Body of pancreas (tissue), 4 donors: Measurements from ENCODE around the gene CLEC4D. TPM values are rescaled to one million over a fixed set of nuclear protein-coding genes. Genes with fewer than 3 reads are reported as not detected.
"Not testable (repeated sequence)": the region's sequence is repeated elsewhere in the genome, so short reads cannot be mapped to it uniquely, and the experiment has no call there.

ENCODE experiments used
- ATAC-seq: fragments of 150-250 bp; one replicate; pipeline ENCODE4 v1.9.1; 2016
- DNase-seq, 4 donors: peaks; one replicate each; pipeline ENCODE4 v3.0.0-alpha.2; 2019
- H3K27ac ChIP-seq, 4 donors: fragments of 200-600 bp; sonication (generic); 1 replicate in 3 of 4; 2 replicates in 1 of 4; pipeline versions ENCODE4 v1.5.1 to v1.6.1; 2016 to 2019; ENCODE audit warnings: mild to moderate bottlenecking in 1 of 4, mixed read lengths in 1 of 4, moderate library complexity in 1 of 4
- H3K27me3 ChIP-seq, 2 donors: fragments of 200-600 bp; sonication (generic); one replicate each; pipeline ENCODE4 v1.6.0; 2016; ENCODE audit warnings: mild to moderate bottlenecking in 1 of 2
- H3K36me3 ChIP-seq, 2 donors: fragments of 200-600 bp; sonication (generic); replicated peaks in 1 of 2; 2 replicates each; pipeline ENCODE4 v1.5.1; 2016; ENCODE audit warnings: low read depth in 2 of 2; ENCODE audit not compliant: insufficient read depth in 1 of 2
- H3K4me1 ChIP-seq: fragments of 200-600 bp; sonication (generic); one replicate; pipeline ENCODE4 v1.6.0; 2016
- H3K4me3 ChIP-seq, 2 donors: fragments of 200-600 bp; sonication (generic); 1 replicate in 1 of 2; 2 replicates in 1 of 2; pipeline ENCODE4 v1.5.1; 2016 to 2019
- H3K9me3 ChIP-seq, 3 donors: fragments of 200-600 bp; sonication (generic); 1 replicate in 2 of 3; 2 replicates in 1 of 3; pipeline ENCODE4 v1.5.1; 2016
- CTCF ChIP-seq, 7 experiments: fragments of 450-650 bp in 4 of 7; fragments of 200-600 bp in 3 of 7; sonication (generic) in 3 of 7; IDR thresholded peaks; one replicate each; pipeline ENCODE4 v1.5.1; 2016 to 2019; ENCODE audit warnings: antibody characterized with exemption in 7 of 7
- POLR2A ChIP-seq, 3 donors: fragments of 450-650 bp; IDR thresholded peaks; one replicate each; pipeline ENCODE4 v1.6.1; 2016; ENCODE audit warnings: antibody characterized with exemption in 3 of 3, mild to moderate bottlenecking in 2 of 3
- WGBS, 2 donors: methylation state at CpG; one replicate each; pipeline ENCODE4 v1.1.5; 2017; 5-methylcytosine and 5-hydroxymethylcytosine counted together
- intact Hi-C: fragments of 100-400 bp; cut with DNase I; formaldehyde crosslinking; loops from one replicate; pipeline ENCODE4 v1.15.1; 2023
- small RNA-seq: library from RNA; depleted of rRNA; stranded (forward); fragments of <200 nt; gene quantifications from one replicate; pipeline ENCODE3, GENCODE V24; 2016
- total RNA-seq, 2 donors: library from RNA; depleted of rRNA; stranded (reverse); fragments of >200 nt; gene quantifications; one replicate each; pipeline ENCODE4 v1.1.0, GENCODE V29; 2016

Gene CLEC4D
- total RNA-seq, 2 donors from 2014 or later, result not detected

- ATAC-seq (no peak), DNase-seq (no peak)
- peaks cover 0 to 13% (median 0%) of the 10 kb centered on the region in 3 donors for H3K9me3 ChIP-seq
- no peaks in the 10 kb centered on the region for H3K27me3 ChIP-seq
- no peak overlapping the region for H3K27ac ChIP-seq
- no peak overlapping the region for H3K4me3 ChIP-seq
- no peaks in the 10 kb centered on the region for H3K4me1 ChIP-seq
- intact Hi-C loops, result no loop called here
- 49 to 54% methylated on average over 18 to 22 of the region's 22 CpGs for WGBS, 2 donors
- TF ChIP-seq CTCF (IDR thresholded peaks at IDR 0.05), result no peak
- no peak for TF ChIP-seq POLR2A (IDR thresholded peaks at IDR 0.05)
- H3K36me3 ChIP-seq, result no peaks in the 10 kb centered on the region
These were observed 51.4 kb downstream of the CLEC4D start for GRCh38 chr12:8564656-8565055.

- ATAC-seq, result not testable (repeated sequence)
These were observed 52.7 kb downstream of the CLEC4D start for GRCh38 chr12:8566052-8566451.

GRCh38 chr12:8566525-8566924 is 53.2 kb downstream of the CLEC4D start:
- H3K4me3 ChIP-seq, result no peak overlapping the region
- H3K36me3 ChIP-seq, result no peaks in the 10 kb centered on the region
- no peaks in the 10 kb centered on the region for H3K27me3 ChIP-seq
- DNase-seq (no peak), ATAC-seq (no peak)
- TF ChIP-seq POLR2A (IDR thresholded peaks at IDR 0.05), result no peak
- TF ChIP-seq CTCF (IDR thresholded peaks at IDR 0.05), result no peak
- peaks cover 0 to 13% (median 0%) of the 10 kb centered on the region in 3 donors for H3K9me3 ChIP-seq
- H3K27ac ChIP-seq, result no peak overlapping the region
- H3K4me1 ChIP-seq, result no peaks in the 10 kb centered on the region
- intact Hi-C loops, result no loop called here

More at GRCh38 chr12:8566052-8566451, 52.7 kb downstream of the CLEC4D start:
- DNase-seq, H3K27me3 ChIP-seq, H3K36me3 ChIP-seq, H3K27ac ChIP-seq, H3K4me3 ChIP-seq, H3K4me1 ChIP-seq, intact Hi-C loops: not testable (repeated sequence)
- WGBS, 2 donors, result 57 to 71% methylated on average over 2 of the region's 2 CpGs
- H3K9me3 ChIP-seq, result peaks cover 0 to 13% (median 0%) of the 10 kb centered on the region in 3 donors

Small RNAs within 50 kb of the gene (small RNA-seq; reads per million reads assigned to genes)
- gene RNU6-275P, result not detected

Other genes starting within 250 kb of the CLEC4D start
- gene CLEC6A, start 57.5 kb upstream of the CLEC4D start, total RNA-seq, result not detected
- gene CLEC4E, start 27.4 kb downstream of the CLEC4D start, total RNA-seq, result 1 to 10 TPM in 1 of 2 donors, under 1 TPM in 1; 0.33 to 2.6 TPM
- not detected for gene AICDA, start 99.4 kb downstream of the CLEC4D start, total RNA-seq
- gene MFAP5, start 149.3 kb downstream of the CLEC4D start, total RNA-seq, result 10 to 100 TPM; 17.9 to 33.0 TPM
- 10 to 100 TPM; 18.1 to 19.5 TPM for gene RIMKLB, start 184.5 kb downstream of the CLEC4D start, total RNA-seq